Activated CD4-positive, alpha-beta memory T cell treated with anti-CD3 and anti-CD28 coated beads, Interleukin-2, amount 10 ng/mL, durations not matched to agents 7 days and 5 days (primary cell): ENCODE data around the gene CEBPA. TPM values are rescaled to one million over a fixed set of nuclear protein-coding genes. Genes with fewer than 3 reads are reported as not detected.
"Not testable (repeated sequence)": the region's sequence is repeated elsewhere in the genome, so short reads cannot be mapped to it uniquely, and the experiment has no call there.

Experiments used
- CTCF ChIA-PET: fragments of 350-600 bp; sonication (Branson Sonifier 250); formaldehyde crosslinking; loops from one replicate; lab custom pipeline; 2021; ENCODE audit warnings: antibody characterized with exemption, inconsistent platforms; lab: Charles Lee
- POLR2A ChIA-PET: fragments of 350-600 bp; sonication (Branson Sonifier 250); formaldehyde crosslinking; loops from one replicate; lab custom pipeline; 2021; ENCODE audit warnings: antibody characterized with exemption; lab: Charles Lee
- DNase-seq: peaks from one replicate; pipeline ENCODE4 v3.0.0-alpha.2; 2020
- H3K27ac Mint-ChIP-seq: one replicate; pipeline ENCODE4 v1.8.0; 2021; ENCODE audit warnings: mild to moderate bottlenecking, mixed read lengths
- H3K27me3 Mint-ChIP-seq: one replicate; pipeline ENCODE4 v1.8.0; 2021; ENCODE audit warnings: mixed read lengths
- H3K36me3 Mint-ChIP-seq: one replicate; pipeline ENCODE4 v1.8.0; 2021; ENCODE audit warnings: low read depth, mixed read lengths
- H3K4me1 Mint-ChIP-seq: one replicate; pipeline ENCODE4 v1.8.0; 2021; ENCODE audit warnings: mixed read lengths
- H3K4me3 Mint-ChIP-seq: one replicate; pipeline ENCODE4 v1.8.0; 2021; ENCODE audit warnings: mild to moderate bottlenecking, mixed read lengths
- H3K9me3 Mint-ChIP-seq: one replicate; pipeline ENCODE4 v1.8.0; 2021; ENCODE audit warnings: mixed read lengths
- total RNA-seq, 2 experiments: library from RNA; stranded (reverse); gene quantifications; one replicate each; pipeline ENCODE4 v1.2.3, GENCODE V29; 2021

The CEBPA gene
- total RNA-seq, 2 experiments from 2014 or later, result 0.18 to 0.20 TPM

GRCh38 chr19:33295621-33296487, 6.5 kb downstream of the CEBPA start:
- Mint-ChIP-seq H3K4me1 (peaks cover 2% of the 10 kb centered on the region), H3K36me3 (no peaks in the 10 kb centered on the region), H3K4me3 (no peak overlapping the region), H3K27me3 (peaks cover 28% of the 10 kb centered on the region), H3K9me3 (no peaks in the 10 kb centered on the region), H3K27ac (no peak overlapping the region)
- no peak for DNase-seq
- CTCF ChIA-PET, result no interaction called here
- POLR2A ChIA-PET, result interaction anchor here (1.3 kb wide), 1 partner anchor 29 kb away, joined by 3 read pairs; no protein-coding TSS in a partner anchor

- POLR2A ChIA-PET, result interaction anchor here (1.3 kb wide), 1 partner anchor 28 kb away, joined by 3 read pairs; no protein-coding TSS in a partner anchor
- DNase-seq, H3K9me3 Mint-ChIP-seq, H3K4me1 Mint-ChIP-seq, H3K36me3 Mint-ChIP-seq, H3K4me3 Mint-ChIP-seq, H3K27ac Mint-ChIP-seq, CTCF ChIA-PET: not testable (repeated sequence)
- H3K27me3 Mint-ChIP-seq, result peaks cover 20% of the 10 kb centered on the region
Observed at GRCh38 chr19:33295046-33295445, 7.3 kb downstream of the CEBPA start.

- no peak overlapping the region for H3K27ac Mint-ChIP-seq
- POLR2A ChIA-PET, result no interaction called here
- no peaks in the 10 kb centered on the region for H3K4me1 Mint-ChIP-seq
- CTCF ChIA-PET, result no interaction called here
- no peak for DNase-seq
- no peak overlapping the region for H3K4me3 Mint-ChIP-seq
- H3K9me3 Mint-ChIP-seq, result peaks cover 3% of the 10 kb centered on the region
- H3K36me3 Mint-ChIP-seq, result no peaks in the 10 kb centered on the region
- H3K27me3 Mint-ChIP-seq, result peaks cover 15% of the 10 kb centered on the region
Observed at GRCh38 chr19:33294058-33294798, 8.1 kb downstream of the CEBPA start.

GRCh38 chr19:33293255-33294057, 8.9 kb downstream of the CEBPA start:
- no peak for DNase-seq
- CTCF ChIA-PET, result no interaction called here
- Mint-ChIP-seq H3K9me3 (peaks cover 9% of the 10 kb centered on the region), H3K4me3 (no peak overlapping the region), H3K36me3 (peaks cover 3% of the 10 kb centered on the region), H3K4me1 (no peaks in the 10 kb centered on the region), H3K27me3 (peaks cover 14% of the 10 kb centered on the region), H3K27ac (no peak overlapping the region)
- POLR2A ChIA-PET, result no interaction called here

- Mint-ChIP-seq H3K9me3 (peaks cover 15% of the 10 kb centered on the region), H3K27me3 (peaks cover 18% of the 10 kb centered on the region), H3K4me1 (peaks cover 4% of the 10 kb centered on the region), H3K36me3 (peaks cover 9% of the 10 kb centered on the region), H3K4me3 (no peak overlapping the region), H3K27ac (no peak overlapping the region)
- ChIA-PET CTCF (interaction anchor here (0.6 to 0.7 kb wide), 2 partner anchors 55 to 57 kb away, joined by 3 to 4 read pairs; no protein-coding TSS in a partner anchor), POLR2A (no interaction called here)
- no peak for DNase-seq
Observed at GRCh38 chr19:33292595-33293254, 9.6 kb downstream of the CEBPA start.

GRCh38 chr19:33291623-33292534, 10.5 kb downstream of the CEBPA start:
- ChIA-PET CTCF (interaction anchor here (0.7 kb wide), 1 partner anchor 56 kb away, joined by 4 read pairs; no protein-coding TSS in a partner anchor), POLR2A (no interaction called here)

GRCh38 chr19:33290956-33291622, 11.2 kb downstream of the CEBPA start:
- H3K27me3 Mint-ChIP-seq, result peaks cover 20% of the 10 kb centered on the region
- no peak for DNase-seq
- H3K27ac Mint-ChIP-seq, result no peak overlapping the region
- H3K4me3 Mint-ChIP-seq, result no peak overlapping the region
- peaks cover 17% of the 10 kb centered on the region for H3K9me3 Mint-ChIP-seq
- H3K4me1 Mint-ChIP-seq, result peaks cover 20% of the 10 kb centered on the region
- ChIA-PET CTCF (no interaction called here), POLR2A (no interaction called here)
- H3K36me3 Mint-ChIP-seq, result peaks cover 11% of the 10 kb centered on the region

More at GRCh38 chr19:33291623-33292534, 10.5 kb downstream of the CEBPA start:
- peaks cover 11% of the 10 kb centered on the region for H3K36me3 Mint-ChIP-seq
- DNase-seq, result no peak
- no peak overlapping the region for H3K4me3 Mint-ChIP-seq
- H3K4me1 Mint-ChIP-seq, result peaks cover 12% of the 10 kb centered on the region
- peaks cover 17% of the 10 kb centered on the region for H3K9me3 Mint-ChIP-seq
- H3K27me3 Mint-ChIP-seq, result peaks cover 20% of the 10 kb centered on the region
- H3K27ac Mint-ChIP-seq, result no peak overlapping the region

- H3K27ac Mint-ChIP-seq, result no peak overlapping the region
- H3K9me3 Mint-ChIP-seq, result peaks cover 17% of the 10 kb centered on the region
- no peak overlapping the region for H3K4me3 Mint-ChIP-seq
- peaks cover 22% of the 10 kb centered on the region for H3K27me3 Mint-ChIP-seq
- peaks cover 25% of the 10 kb centered on the region for H3K4me1 Mint-ChIP-seq
- H3K36me3 Mint-ChIP-seq, result peaks cover 11% of the 10 kb centered on the region
- ChIA-PET POLR2A (no interaction called here), CTCF (no interaction called here)
- no peak for DNase-seq
Observed at GRCh38 chr19:33290082-33290815, 12.1 kb downstream of the CEBPA start.

- CTCF ChIA-PET, result no interaction called here
Observed at GRCh38 chr19:33289261-33289660, 13.1 kb downstream of the CEBPA start.

GRCh38 chr19:33288666-33289065, 13.7 kb downstream of the CEBPA start:
- Mint-ChIP-seq H3K4me3 (no peak overlapping the region), H3K27me3 (peaks cover 20% of the 10 kb centered on the region), H3K27ac (no peak overlapping the region), H3K4me1 (peaks cover 25% of the 10 kb centered on the region), H3K36me3 (peaks cover 11% of the 10 kb centered on the region), H3K9me3 (peaks cover 17% of the 10 kb centered on the region)
- CTCF ChIA-PET, result no interaction called here
- POLR2A ChIA-PET, result no interaction called here
- no peak for DNase-seq

More at GRCh38 chr19:33289261-33289660, 13.1 kb downstream of the CEBPA start:
- no peak overlapping the region for H3K4me3 Mint-ChIP-seq
- H3K9me3 Mint-ChIP-seq, result peaks cover 17% of the 10 kb centered on the region
- peaks cover 11% of the 10 kb centered on the region for H3K36me3 Mint-ChIP-seq
- peaks cover 25% of the 10 kb centered on the region for H3K4me1 Mint-ChIP-seq
- no peak overlapping the region for H3K27ac Mint-ChIP-seq
- peaks cover 21% of the 10 kb centered on the region for H3K27me3 Mint-ChIP-seq
- POLR2A ChIA-PET, result no interaction called here
- no peak for DNase-seq
